A673 (cell line): ENCODE results near the gene LGI1. TPM values are rescaled to one million over a fixed set of nuclear protein-coding genes. Genes with fewer than 3 reads are reported as not detected.
"Not testable (repeated sequence)": the region's sequence is repeated elsewhere in the genome, so short reads cannot be mapped to it uniquely, and the experiment has no call there.

Experiments used
- BruUV-seq: library from RNA; stranded (reverse); fragments of 400-500 nt; replicated peaks from 2 replicates; lab custom pipeline; 2021; lab: Mats Ljungman, UMichigan
- CTCF ChIA-PET: fragments of 300-600 bp; sonication (Branson Sonifier 250); formaldehyde crosslinking; loops from one replicate; lab custom pipeline; 2022; ENCODE audit warnings: antibody characterized with exemption; lab: Charles Lee
- POLR2A ChIA-PET: fragments of 300-600 bp; sonication (Branson Sonifier 250); formaldehyde crosslinking; loops from one replicate; lab custom pipeline; 2022; ENCODE audit warnings: antibody characterized with exemption; ENCODE audit not compliant: low non-redundant PET; lab: Charles Lee
- DNase-seq: peaks from one replicate; pipeline ENCODE4 v3.0.0-alpha.2; 2015; ENCODE audit warnings: low spot score
- H3K27ac ChIP-seq: fragments of 200-600 bp; sonication (generic); 2 replicates; pipeline ENCODE4 v1.5.1; 2016; ENCODE audit warnings: mixed run types, low read depth, mild to moderate bottlenecking, mixed read lengths, antibody characterized with exemption, low read length; ENCODE audit not compliant: poor library complexity, severe bottlenecking
- H3K27me3 ChIP-seq: fragments of 200-600 bp; sonication (generic); replicated peaks from 2 replicates; pipeline ENCODE4 v1.6.1; 2017; ENCODE audit warnings: mixed run types, low read depth, mild to moderate bottlenecking, mixed read lengths, antibody characterized with exemption, low read length; ENCODE audit not compliant: insufficient read depth, poor library complexity
- H3K36me3 ChIP-seq: fragments of 200-600 bp; sonication (generic); 2 replicates; pipeline ENCODE4 v1.6.1; 2016; ENCODE audit warnings: mixed run types, mild to moderate bottlenecking, mixed read lengths, antibody characterized with exemption, low read length; ENCODE audit not compliant: insufficient read depth, poor library complexity, severe bottlenecking
- H3K4me1 ChIP-seq: fragments of 200-600 bp; sonication (generic); 2 replicates; pipeline ENCODE4 v1.6.1; 2017; ENCODE audit warnings: mixed run types, mild to moderate bottlenecking, mixed read lengths, antibody characterized with exemption, low read length; ENCODE audit not compliant: insufficient read depth, poor library complexity, severe bottlenecking
- H3K4me3 ChIP-seq: fragments of 200-600 bp; sonication (generic); 2 replicates; pipeline ENCODE4 v1.5.1; 2016; ENCODE audit warnings: low read depth, mixed run types, mild to moderate bottlenecking, mixed read lengths, low read length; ENCODE audit not compliant: poor library complexity, severe bottlenecking
- H3K9me3 ChIP-seq: fragments of 200-600 bp; sonication (generic); 2 replicates; pipeline ENCODE4 v1.6.1; 2016; ENCODE audit warnings: mixed run types, low read depth, mild to moderate bottlenecking, mixed read lengths, antibody characterized with exemption, low read length; ENCODE audit not compliant: poor library complexity, severe bottlenecking
- CTCF ChIP-seq: fragments of 300-800, 200-600 bp; sonication (generic); conservative IDR thresholded peaks from 2 replicates; pipeline ENCODE4 v1.5.1; 2017; ENCODE audit warnings: low read depth, mild to moderate bottlenecking, antibody characterized with exemption, low read length, moderate library complexity, mixed read lengths
- EZH2 ChIP-seq: fragments of 200-600 bp; sonication (generic); IDR thresholded peaks from 2 replicates; pipeline ENCODE4 v1.6.1; 2017; ENCODE audit warnings: borderline replicate concordance, low read depth, mild to moderate bottlenecking, mixed read lengths, antibody characterized with exemption, low read length; ENCODE audit not compliant: poor library complexity, severe bottlenecking
- intact Hi-C: fragments of 100-400 bp; cut with micrococcal nuclease; formaldehyde crosslinking; loops from one replicate; pipeline ENCODE4 v1.10.0; 2022; ENCODE audit not compliant: unreplicated experiment
- total RNA-seq: library from RNA; stranded (reverse); gene quantifications from 2 replicates; pipeline ENCODE4 v1.2.3, GENCODE V29; 2021

Gene LGI1
- total RNA-seq, 1 experiment from 2014 or later, result not detected

- Histone ChIP-seq H3K27ac (no peak overlapping the region), H3K4me3 (no peak overlapping the region), H3K4me1 (peaks cover 3% of the 10 kb centered on the region), H3K9me3 (no peaks in the 10 kb centered on the region), H3K36me3 (no peaks in the 10 kb centered on the region), H3K27me3 (no peaks in the 10 kb centered on the region)
- DNase-seq, result peak; percentile 57
- intact Hi-C loops, result loop anchor here (2.0 to 10.0 kb wide), 4 partner anchors 38 to 624 kb away; no protein-coding TSS in a partner anchor
- BruUV-seq, result no TSS peak
- POLR2A ChIA-PET, result no interaction called here
- CTCF ChIA-PET, result interaction anchor here (0.7 to 2.2 kb wide), 6 partner anchors 38 to 623 kb away, joined by 4 to 11 read pairs (median 4); no protein-coding TSS in a partner anchor
- no peak for TF ChIP-seq EZH2
- peak; percentile 65 for TF ChIP-seq CTCF
Measured at GRCh38 chr10:93821051-93821772, 63.5 kb downstream of the LGI1 start.

- no peaks in the 10 kb centered on the region for H3K36me3 ChIP-seq
- intact Hi-C loops, result loop anchor here (10.0 kb wide), 1 partner anchor 618 kb away; no protein-coding TSS in a partner anchor
- POLR2A ChIA-PET, result no interaction called here
- no peak overlapping the region for H3K4me3 ChIP-seq
- H3K27me3 ChIP-seq, result peaks cover 5% of the 10 kb centered on the region
- peaks cover 7% of the 10 kb centered on the region for H3K4me1 ChIP-seq
- no TSS peak for BruUV-seq
- H3K27ac ChIP-seq, result no peak overlapping the region
- TF ChIP-seq EZH2 (no peak), CTCF (no peak)
- CTCF ChIA-PET, result no interaction called here
- H3K9me3 ChIP-seq, result no peaks in the 10 kb centered on the region
- peak; percentile 60 for DNase-seq
Measured at GRCh38 chr10:93826355-93826754, 68.6 kb downstream of the LGI1 start.

- Histone ChIP-seq H3K9me3 (no peaks in the 10 kb centered on the region), H3K27me3 (peaks cover 5% of the 10 kb centered on the region), H3K36me3 (no peaks in the 10 kb centered on the region), H3K4me1 (peaks cover 7% of the 10 kb centered on the region), H3K4me3 (no peak overlapping the region), H3K27ac (no peak overlapping the region)
- ChIA-PET POLR2A (no interaction called here), CTCF (no interaction called here)
- TF ChIP-seq EZH2 (no peak), CTCF (no peak)
- no peak for DNase-seq
- intact Hi-C loops, result loop anchor here (10.0 kb wide), 1 partner anchor 618 kb away; no protein-coding TSS in a partner anchor
- no TSS peak for BruUV-seq
Measured at GRCh38 chr10:93827056-93827804, 69.5 kb downstream of the LGI1 start.

- H3K36me3 ChIP-seq, intact Hi-C loops, CTCF ChIA-PET, DNase-seq, H3K4me3 ChIP-seq, H3K4me1 ChIP-seq, H3K9me3 ChIP-seq, H3K27me3 ChIP-seq, H3K27ac ChIP-seq, BruUV-seq, POLR2A ChIA-PET: not testable (repeated sequence)
Measured at GRCh38 chr10:93831065-93831464, 73.3 kb downstream of the LGI1 start.
